ENCODE measurements around the gene CCDC184.
A peak's percentile ranks its signal among the peaks of the same experiment; 100 is the strongest.
"Not testable (repeated sequence)": the region's sequence is repeated elsewhere in the genome, so short reads cannot be mapped to it uniquely, and the experiment has no call there.

Gene CCDC184

DNA sequence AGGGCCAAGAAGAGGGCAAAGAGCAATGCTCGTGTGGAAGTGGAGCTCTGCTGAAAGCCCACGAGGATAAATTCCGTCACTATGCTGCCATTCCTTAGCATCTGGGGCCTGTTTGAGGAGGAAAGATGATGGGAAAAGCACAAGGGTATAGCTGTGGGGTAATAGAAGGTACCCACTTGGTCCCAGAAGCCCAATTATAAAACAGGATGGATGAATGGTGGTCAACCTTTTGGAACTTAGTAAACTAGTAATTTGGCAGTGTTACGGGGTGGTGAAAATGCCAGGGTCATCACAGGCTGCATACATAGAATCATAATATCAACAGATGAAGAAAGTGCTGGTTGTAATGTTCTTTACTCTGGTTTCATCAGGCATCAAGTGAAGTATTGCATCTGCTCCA lies 19.7 kb downstream of the CCDC184 start, which contains the start of gene OR10AD1:
OR10AD1 (minus strand) TSS at position 101 of the 400 bp plus-strand sequence; CDS start at position 101, 0 bp downstream.
- no peak for DNase-seq (ENCODE audit: low spot score)

GRCh38 chr12:48209495-48209894 lies 26.1 kb downstream of the CCDC184 start:
- DNase-seq (ENCODE audit: low spot score), result not testable (repeated sequence)

DNA sequence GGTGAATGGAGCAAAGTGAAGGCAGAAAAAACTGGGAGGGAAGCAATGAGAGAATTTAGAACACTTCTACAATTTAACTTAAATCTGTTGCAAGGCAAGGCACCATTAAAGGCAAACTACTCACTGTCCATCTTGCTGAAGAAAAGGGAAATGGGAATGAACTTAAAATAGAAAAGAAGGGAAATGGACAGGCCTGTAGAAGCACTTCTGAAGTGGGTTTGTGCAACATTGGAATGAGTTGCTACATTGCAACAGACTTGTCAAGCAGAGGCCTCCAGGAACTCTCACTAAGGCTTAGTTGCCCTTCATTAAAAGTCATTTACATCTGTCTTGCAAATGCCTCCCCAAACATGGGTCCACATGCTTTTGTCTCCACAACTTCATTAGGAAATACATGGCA lies 33.3 kb downstream of the CCDC184 start:
- no peak for DNase-seq (ENCODE audit: low spot score)

GRCh38 chr12:48219631-48220030 lies 36.2 kb downstream of the CCDC184 start:
- no peak for DNase-seq (ENCODE audit: low spot score)

GRCh38 chr12:48220701-48221100 lies 37.3 kb downstream of the CCDC184 start:
- no peak for DNase-seq (ENCODE audit: low spot score)

DNA sequence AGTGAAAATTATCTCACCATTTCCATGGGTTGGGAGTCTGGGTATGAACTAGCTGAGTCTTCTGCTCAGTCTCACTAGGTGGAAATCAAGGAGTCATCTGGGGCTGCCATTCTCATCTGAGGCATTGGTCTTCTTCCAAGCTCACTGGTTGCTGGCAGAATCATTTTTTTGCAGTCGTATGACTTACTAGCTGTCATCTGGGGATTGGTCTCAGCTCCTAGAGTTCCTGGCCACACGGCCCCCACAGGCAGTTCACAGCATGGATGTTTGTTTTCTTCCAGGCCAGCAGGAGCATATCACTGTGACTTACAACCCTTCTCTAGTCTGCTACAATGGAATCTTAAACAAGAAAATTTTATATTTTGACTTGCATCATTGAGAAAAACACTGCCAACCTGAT lies 38.2 kb downstream of the CCDC184 start:
- DNase-seq (ENCODE audit: low spot score), result peak; percentile 43

GRCh38 chr12:48224533-48224932 lies 41.1 kb downstream of the CCDC184 start:
- not testable (repeated sequence) for DNase-seq (ENCODE audit: low spot score)

DNA sequence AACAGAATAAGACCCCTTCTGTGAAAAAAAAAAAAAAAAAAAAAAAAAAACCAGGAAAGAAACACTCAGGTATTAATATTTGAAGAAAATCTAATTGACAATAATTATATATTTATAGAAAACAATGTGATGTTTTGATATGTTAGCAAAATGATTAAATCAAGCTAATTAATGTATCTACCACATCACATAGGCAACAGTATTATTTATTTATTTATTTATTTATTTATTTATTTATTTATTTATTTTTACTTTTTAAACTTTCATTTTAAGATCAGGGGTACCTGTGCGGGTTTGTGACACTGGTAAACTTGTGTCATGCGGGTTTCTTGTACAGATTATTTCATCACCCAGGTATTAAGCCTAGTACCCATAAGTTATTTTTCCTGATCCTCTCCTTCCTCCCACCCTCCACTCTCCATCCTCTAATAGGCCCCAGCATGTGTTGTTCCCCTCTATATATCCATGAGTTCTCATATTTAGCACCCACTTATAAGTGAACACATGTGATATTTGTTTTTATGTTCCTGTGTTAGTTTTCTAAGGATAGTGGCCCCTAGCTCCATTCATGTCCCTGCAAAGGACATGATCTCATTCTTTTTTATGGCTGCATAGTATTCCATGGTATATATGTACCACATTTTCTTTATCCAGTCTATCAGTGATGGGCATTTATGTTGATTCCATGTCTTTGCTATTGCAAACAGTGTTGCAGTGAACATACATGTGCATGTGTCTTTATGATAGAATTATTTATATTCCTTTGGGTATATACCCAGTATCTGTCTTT lies 47.9 kb downstream of the CCDC184 start:
- DNase-seq (ENCODE audit: low spot score), result not testable (repeated sequence)

Measured in RKO (cell line).